Fibroblast of lung (primary cell): ENCODE measurements around the gene NF1.

Source experiments
- CTCF ChIP-seq, 2 donors: IDR thresholded peaks in 1 of 2; conservative IDR thresholded peaks in 1 of 2; 1 replicate in 1 of 2; 2 replicates in 1 of 2; pipeline ENCODE4 v1.5.1; 2011 to 2012; ENCODE audit warnings: low read length in 2 of 2, control low read depth in 1 of 2, inconsistent platforms in 1 of 2, low read depth in 1 of 2, mild to moderate bottlenecking in 1 of 2
- EZH2 ChIP-seq: IDR thresholded peaks from 2 replicates; pipeline ENCODE4 v1.5.1; 2012; ENCODE audit warnings: low read length, control low read depth, mild to moderate bottlenecking; ENCODE audit errors: missing control alignments

DNA sequence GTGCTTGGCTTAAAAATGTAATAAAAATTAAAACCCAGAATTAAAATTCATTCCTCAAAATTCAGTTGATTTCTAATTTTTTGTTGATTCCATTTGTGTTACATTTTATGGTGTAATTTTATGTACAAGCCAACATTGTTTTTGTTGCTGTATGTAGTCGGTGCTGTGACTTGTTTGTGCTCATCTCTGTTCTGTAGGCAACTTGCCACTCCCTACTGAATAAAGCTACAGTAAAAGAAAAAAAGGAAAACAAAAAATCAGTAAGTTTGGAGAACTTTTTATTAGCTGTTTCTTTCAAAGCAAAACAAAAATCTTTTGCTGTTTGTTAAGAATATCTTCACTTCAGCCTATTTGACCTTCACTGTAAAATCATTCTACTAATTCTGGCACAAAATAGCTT is 158.0 kb downstream of the NF1 start:
- TF ChIP-seq CTCF (conservative IDR thresholded peaks at IDR 0.05 in 1 of 2, IDR thresholded peaks at IDR 0.05 in 1 of 2; ENCODE audit: low read depth in 1 of 2, low read length in 2 of 2) (no peak), EZH2 (no peak)
